ENCODE data around the gene VTA1. TPM values are rescaled to one million over a fixed set of nuclear protein-coding genes. Genes with fewer than 3 reads are reported as not detected.
"Not testable (repeated sequence)": the region's sequence is repeated elsewhere in the genome, so short reads cannot be mapped to it uniquely, and the experiment has no call there.

VTA1 gene
- total RNA-seq, 2 donors from 2014 or later = 46.3 to 56.6 TPM

DNA sequence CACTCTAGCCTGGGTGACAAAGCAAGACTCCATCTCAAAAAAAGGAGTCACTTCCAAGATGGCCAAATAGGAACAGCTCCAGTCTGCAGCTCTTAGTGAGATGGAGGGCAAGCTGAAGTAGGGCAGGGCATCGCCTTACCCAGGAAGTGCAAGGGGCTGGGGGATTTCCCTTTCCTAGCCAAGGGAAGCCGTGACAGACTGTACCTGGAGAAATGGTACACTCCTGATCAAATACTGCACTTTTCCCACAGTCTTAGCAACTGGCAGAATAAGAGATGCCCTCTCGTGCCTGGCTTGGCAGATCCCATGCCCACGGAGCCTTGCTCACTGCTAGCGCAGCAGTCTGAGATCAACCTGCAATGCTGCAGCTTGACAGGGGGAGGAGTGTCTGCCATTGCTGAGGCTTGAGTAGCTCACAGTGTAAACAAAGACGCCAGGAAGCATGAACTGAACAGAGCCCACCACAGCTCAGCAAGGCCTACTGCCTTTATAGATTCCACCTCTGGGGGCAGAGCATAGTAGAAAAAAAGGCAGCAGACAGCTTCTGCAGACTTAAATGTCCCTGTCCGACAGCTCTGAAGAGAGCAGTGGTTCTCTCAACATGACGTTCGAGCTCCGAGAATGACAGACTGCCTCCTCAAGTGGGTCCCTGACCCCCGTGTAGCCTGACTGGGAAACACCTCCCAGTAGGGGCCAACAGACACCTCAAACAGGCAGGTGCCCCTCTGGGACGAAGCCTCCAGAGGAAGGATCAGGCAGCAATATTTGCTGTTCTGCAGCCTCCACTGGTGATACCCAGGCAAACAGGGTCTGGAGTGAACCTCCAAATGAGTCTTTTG, 85.4 kb downstream of the VTA1 start:
- H3K36me3 ChIP-seq; H3K27ac ChIP-seq; H3K4me1 ChIP-seq; H3K9me3 ChIP-seq; H3K9ac ChIP-seq (ENCODE audit: low read depth in 2 of 2, low read length in 2 of 2); H3K4me3 ChIP-seq; H3K27me3 ChIP-seq; intact Hi-C loops (cut with DNase I); DNase-seq: not testable (repeated sequence)

DNA sequence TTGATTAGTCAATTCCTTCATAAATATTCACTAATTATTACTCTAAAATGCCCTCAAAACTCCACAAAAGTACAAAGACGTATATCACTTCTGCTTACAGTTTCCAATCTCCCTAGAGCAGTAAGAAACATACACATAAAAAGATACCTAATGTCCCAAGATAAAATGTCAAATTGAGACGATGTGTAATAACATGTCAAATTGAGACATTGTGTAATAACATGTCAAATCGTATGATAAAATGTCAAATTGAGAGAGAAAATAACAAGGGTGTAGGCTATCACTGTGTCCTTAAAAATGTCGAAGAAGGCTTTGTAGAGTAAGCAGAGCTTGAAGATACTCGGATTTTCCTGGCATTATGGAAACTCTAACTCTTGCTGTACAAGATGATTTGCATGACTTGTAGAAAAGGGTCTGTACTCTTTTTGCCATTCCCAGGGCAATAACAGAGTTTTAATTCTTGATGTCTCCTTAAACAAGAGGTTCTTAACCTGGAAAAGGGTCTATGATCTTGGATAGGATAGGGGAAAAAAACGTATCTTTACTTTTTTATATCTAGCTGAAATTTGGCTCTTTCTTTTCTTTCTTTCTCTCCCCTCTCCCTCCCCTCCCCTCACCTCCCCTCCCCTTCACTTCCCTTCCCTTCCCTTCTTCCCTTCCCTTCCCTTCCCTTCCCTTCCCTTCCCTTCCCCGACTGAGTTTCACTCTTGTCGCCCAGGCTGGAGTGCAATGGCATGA, 87.1 kb downstream of the VTA1 start:
- Histone ChIP-seq H3K27me3 (no peaks in the 10 kb centered on the region), H3K9ac (ENCODE audit: low read depth in 2 of 2, low read length in 2 of 2) (no peak overlapping the region), H3K4me1 (no peaks in the 10 kb centered on the region), H3K4me3 (no peak overlapping the region), H3K9me3 (no peaks in the 10 kb centered on the region), H3K27ac (no peak overlapping the region), H3K36me3 (no peaks in the 10 kb centered on the region)
- intact Hi-C loops (cut with DNase I) = no loop called here
- no peak for DNase-seq
- TF ChIP-seq, protein P1, sequence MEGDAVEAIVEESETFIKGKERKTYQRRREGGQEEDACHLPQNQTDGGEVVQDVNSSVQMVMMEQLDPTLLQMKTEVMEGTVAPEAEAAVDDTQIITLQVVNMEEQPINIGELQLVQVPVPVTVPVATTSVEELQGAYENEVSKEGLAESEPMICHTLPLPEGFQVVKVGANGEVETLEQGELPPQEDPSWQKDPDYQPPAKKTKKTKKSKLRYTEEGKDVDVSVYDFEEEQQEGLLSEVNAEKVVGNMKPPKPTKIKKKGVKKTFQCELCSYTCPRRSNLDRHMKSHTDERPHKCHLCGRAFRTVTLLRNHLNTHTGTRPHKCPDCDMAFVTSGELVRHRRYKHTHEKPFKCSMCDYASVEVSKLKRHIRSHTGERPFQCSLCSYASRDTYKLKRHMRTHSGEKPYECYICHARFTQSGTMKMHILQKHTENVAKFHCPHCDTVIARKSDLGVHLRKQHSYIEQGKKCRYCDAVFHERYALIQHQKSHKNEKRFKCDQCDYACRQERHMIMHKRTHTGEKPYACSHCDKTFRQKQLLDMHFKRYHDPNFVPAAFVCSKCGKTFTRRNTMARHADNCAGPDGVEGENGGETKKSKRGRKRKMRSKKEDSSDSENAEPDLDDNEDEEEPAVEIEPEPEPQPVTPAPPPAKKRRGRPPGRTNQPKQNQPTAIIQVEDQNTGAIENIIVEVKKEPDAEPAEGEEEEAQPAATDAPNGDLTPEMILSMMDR (IDR thresholded peaks at IDR 0.05) = no peak

DNA sequence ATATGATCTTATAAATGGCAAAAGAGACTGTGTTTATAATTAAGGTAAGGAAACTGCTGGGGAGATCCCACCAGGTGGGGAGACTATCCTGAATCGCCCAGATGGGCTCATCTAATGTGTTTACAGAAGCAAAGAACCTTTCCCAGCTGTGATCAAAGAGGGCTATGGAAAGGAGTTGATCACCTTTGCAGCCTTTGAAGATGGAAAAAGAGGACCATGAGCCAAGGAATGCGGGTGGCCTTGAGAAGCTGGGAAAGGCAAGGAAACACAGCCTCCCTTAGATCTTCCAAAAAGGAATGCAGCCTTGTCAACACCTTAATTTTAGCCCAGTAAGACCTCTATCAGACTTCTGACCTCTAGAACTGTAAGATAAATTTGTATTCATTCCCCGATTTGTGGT, 88.2 kb downstream of the VTA1 start:
- Histone ChIP-seq H3K9me3 (no peaks in the 10 kb centered on the region), H3K4me1 (no peaks in the 10 kb centered on the region), H3K4me3 (no peak overlapping the region), H3K9ac (ENCODE audit: low read depth in 2 of 2, low read length in 2 of 2) (no peak overlapping the region), H3K27ac (no peak overlapping the region), H3K36me3 (no peaks in the 10 kb centered on the region), H3K27me3 (no peaks in the 10 kb centered on the region)
- intact Hi-C loops (cut with DNase I) = no loop called here
- TF ChIP-seq, protein P1 (IDR thresholded peaks at IDR 0.05) = no peak
- DNase-seq = no peak

DNA sequence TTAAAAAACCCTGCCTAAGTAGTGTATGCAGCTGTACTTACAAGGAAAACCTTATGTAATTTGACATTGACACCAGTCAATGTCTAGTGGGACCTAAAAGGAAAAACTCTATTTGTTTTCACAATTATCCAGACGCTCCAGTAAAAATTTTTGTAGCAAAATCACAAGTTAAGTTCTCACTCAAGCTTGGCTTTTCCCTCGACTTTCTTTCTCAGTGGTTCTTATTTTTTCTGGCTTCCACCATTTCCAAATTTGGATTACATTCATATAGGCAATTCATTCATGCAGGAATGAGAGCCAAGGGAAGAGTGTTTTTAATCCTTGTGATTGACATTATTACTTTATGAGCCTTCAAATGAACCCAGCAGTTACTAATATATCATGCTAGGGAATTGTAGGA, 88.7 kb downstream of the VTA1 start:
- Histone ChIP-seq H3K9ac (ENCODE audit: low read depth in 2 of 2, low read length in 2 of 2) (no peak overlapping the region), H3K27ac (no peak overlapping the region), H3K4me1 (no peaks in the 10 kb centered on the region), H3K36me3 (no peaks in the 10 kb centered on the region), H3K27me3 (no peaks in the 10 kb centered on the region), H3K9me3 (no peaks in the 10 kb centered on the region), H3K4me3 (no peak overlapping the region)
- TF ChIP-seq, protein P1 (IDR thresholded peaks at IDR 0.05) = no peak
- DNase-seq = no peak
- intact Hi-C loops (cut with DNase I) = no loop called here

DNA sequence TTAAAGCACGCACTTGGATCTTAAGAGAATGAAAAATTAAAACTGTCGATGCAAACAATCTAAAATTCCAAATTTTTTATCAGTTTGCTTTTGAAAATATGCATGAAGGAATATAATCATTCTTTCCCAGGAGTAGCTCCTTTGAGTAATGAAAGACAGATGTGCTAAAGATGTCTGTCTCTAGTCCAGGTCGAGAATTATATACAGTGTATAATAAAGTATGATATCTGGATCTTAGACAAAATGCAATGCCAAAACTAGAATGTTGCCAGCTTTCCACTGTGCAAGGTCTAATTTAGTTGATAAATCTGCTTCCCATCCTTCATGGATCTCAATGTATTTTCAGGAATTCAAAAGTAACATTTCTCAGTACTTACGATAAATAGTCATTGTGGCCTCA, 89.6 kb downstream of the VTA1 start:
- DNase-seq = no peak
- H3K4me3 ChIP-seq = no peak overlapping the region
- H3K9me3 ChIP-seq = no peaks in the 10 kb centered on the region
- intact Hi-C loops (cut with DNase I) = no loop called here
- TF ChIP-seq, protein P1 (IDR thresholded peaks at IDR 0.05) = no peak
- no peak overlapping the region for H3K9ac ChIP-seq (ENCODE audit: low read depth in 2 of 2, low read length in 2 of 2)
- no peaks in the 10 kb centered on the region for H3K4me1 ChIP-seq
- H3K27me3 ChIP-seq = no peaks in the 10 kb centered on the region
- H3K36me3 ChIP-seq = no peaks in the 10 kb centered on the region
- H3K27ac ChIP-seq = no peak overlapping the region

DNA sequence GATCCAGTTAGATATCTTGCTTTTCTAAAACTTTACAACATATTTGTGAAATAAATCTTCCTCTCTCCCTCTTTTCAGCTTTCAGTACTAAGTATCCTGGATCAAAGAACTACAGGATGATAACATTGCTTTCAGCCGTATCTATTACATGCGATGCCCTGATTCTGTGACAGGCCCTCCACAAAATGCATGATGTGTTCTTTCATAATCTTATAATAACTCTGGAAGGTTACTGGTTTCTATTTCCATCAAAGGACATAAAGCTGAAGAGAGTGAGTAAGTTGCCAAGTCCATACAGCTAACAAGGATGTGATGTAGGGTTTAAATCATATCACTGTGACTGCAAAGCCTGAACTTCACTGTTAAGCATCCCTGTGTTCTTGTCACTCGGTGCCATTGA, 91.8 kb downstream of the VTA1 start:
- H3K9ac ChIP-seq (ENCODE audit: low read depth in 2 of 2, low read length in 2 of 2) = no peak overlapping the region
- no peaks in the 10 kb centered on the region for H3K27me3 ChIP-seq
- no peaks in the 10 kb centered on the region for H3K9me3 ChIP-seq
- H3K27ac ChIP-seq = no peak overlapping the region
- no peaks in the 10 kb centered on the region for H3K4me1 ChIP-seq
- intact Hi-C loops (cut with DNase I) = no loop called here
- no peak for DNase-seq
- TF ChIP-seq, protein P1 (IDR thresholded peaks at IDR 0.05) = no peak
- H3K36me3 ChIP-seq = no peaks in the 10 kb centered on the region
- no peak overlapping the region for H3K4me3 ChIP-seq
